ENCODE results near the gene CHST14.
A peak's percentile ranks its signal among the peaks of the same experiment; 100 is the strongest.
"Not testable (repeated sequence)": the region's sequence is repeated elsewhere in the genome, so short reads cannot be mapped to it uniquely, and the experiment has no call there.

The CHST14 gene

GRCh38 chr15:40440743-40441564 lies 29.8 kb upstream of the CHST14 start, which contains the start of gene BAHD1:
Gene BAHD1 (plus strand): TSS chr15:40440953. CDS start chr15:40458465, 17,512 bp downstream.
- DNase-seq: peak; percentile 96

- peak; percentile 28 for DNase-seq
Measured at GRCh38 chr15:40441565-40442531, 28.9 kb upstream of the CHST14 start.

- no peak for DNase-seq
Measured at GRCh38 chr15:40443255-40443654, 27.5 kb upstream of the CHST14 start.

- no peak for DNase-seq
Measured at GRCh38 chr15:40443846-40444245, 26.9 kb upstream of the CHST14 start.

GRCh38 chr15:40444736-40445135 lies 26.0 kb upstream of the CHST14 start:
- DNase-seq: no peak

GRCh38 chr15:40445421-40445922 lies 25.3 kb upstream of the CHST14 start:
- DNase-seq: no peak

GRCh38 chr15:40446144-40446543 lies 24.6 kb upstream of the CHST14 start:
- DNase-seq: no peak

GRCh38 chr15:40448354-40448753 lies 22.4 kb upstream of the CHST14 start:
- no peak for DNase-seq

GRCh38 chr15:40449275-40449674 lies 21.5 kb upstream of the CHST14 start:
- no peak for DNase-seq

- DNase-seq: peak; percentile 22
Measured at GRCh38 chr15:40450047-40450446, 20.7 kb upstream of the CHST14 start.

- no peak for DNase-seq
Measured at GRCh38 chr15:40451527-40452158, 19.1 kb upstream of the CHST14 start.

GRCh38 chr15:40452296-40453090 lies 18.3 kb upstream of the CHST14 start:
- DNase-seq: no peak

- DNase-seq: not testable (repeated sequence)
Measured at GRCh38 chr15:40453941-40454340, 16.8 kb upstream of the CHST14 start.

GRCh38 chr15:40454904-40455391 lies 15.8 kb upstream of the CHST14 start:
- no peak for DNase-seq

GRCh38 chr15:40456299-40456712 lies 14.5 kb upstream of the CHST14 start:
- DNase-seq: no peak

- no peak for DNase-seq
Measured at GRCh38 chr15:40456738-40457137, 14.0 kb upstream of the CHST14 start.

- no peak for DNase-seq
Measured at GRCh38 chr15:40458495-40459371, 12.1 kb upstream of the CHST14 start.

- no peak for DNase-seq
Measured at GRCh38 chr15:40459391-40460015, 11.3 kb upstream of the CHST14 start.

- DNase-seq: no peak
Measured at GRCh38 chr15:40460404-40460803, 10.4 kb upstream of the CHST14 start.

- no peak for DNase-seq
Measured at GRCh38 chr15:40461958-40462357, 8.8 kb upstream of the CHST14 start.
